ENCODE data around the gene CSPG5.

The CSPG5 gene

GRCh38 chr3:47536221-47536891 lies 42.3 kb downstream of the CSPG5 start:
- no peak for DNase-seq

- DNase-seq = no peak
Measured at GRCh38 chr3:47533996-47534454, 44.6 kb downstream of the CSPG5 start.

GRCh38 chr3:47533481-47533880 lies 45.2 kb downstream of the CSPG5 start:
- no peak for DNase-seq

- DNase-seq = no peak
Measured at GRCh38 chr3:47527952-47528725, 50.5 kb downstream of the CSPG5 start.

GRCh38 chr3:47525617-47526016 lies 53.0 kb downstream of the CSPG5 start:
- no peak for DNase-seq

- DNase-seq = no peak
Measured at GRCh38 chr3:47523310-47524073, 55.2 kb downstream of the CSPG5 start.

- peak; percentile 83 for DNase-seq
Measured at GRCh38 chr3:47522082-47522987, 56.3 kb downstream of the CSPG5 start.

GRCh38 chr3:47520756-47521155 lies 57.9 kb downstream of the CSPG5 start:
- no peak for DNase-seq

GRCh38 chr3:47517937-47518336 lies 60.7 kb downstream of the CSPG5 start:
- no peak for DNase-seq

GRCh38 chr3:47515864-47516319 lies 62.8 kb downstream of the CSPG5 start:
- no peak for DNase-seq

- no peak for DNase-seq
Measured at GRCh38 chr3:47515100-47515499, 63.6 kb downstream of the CSPG5 start.

GRCh38 chr3:47513125-47513929 lies 65.3 kb downstream of the CSPG5 start, which contains the start of gene ELP6:
ELP6 (minus strand) TSS chr3:47513712; CDS start chr3:47513590, 122 bp downstream.
- DNase-seq = peak; percentile 89

GRCh38 chr3:47512416-47513124 lies 66.1 kb downstream of the CSPG5 start:
- no peak for DNase-seq
